ENCODE data around the gene GLIPR1L2.
A peak's percentile ranks its signal among the peaks of the same experiment; 100 is the strongest.
"Not testable (repeated sequence)": the region's sequence is repeated elsewhere in the genome, so short reads cannot be mapped to it uniquely, and the experiment has no call there.

GLIPR1L2 gene

DNA sequence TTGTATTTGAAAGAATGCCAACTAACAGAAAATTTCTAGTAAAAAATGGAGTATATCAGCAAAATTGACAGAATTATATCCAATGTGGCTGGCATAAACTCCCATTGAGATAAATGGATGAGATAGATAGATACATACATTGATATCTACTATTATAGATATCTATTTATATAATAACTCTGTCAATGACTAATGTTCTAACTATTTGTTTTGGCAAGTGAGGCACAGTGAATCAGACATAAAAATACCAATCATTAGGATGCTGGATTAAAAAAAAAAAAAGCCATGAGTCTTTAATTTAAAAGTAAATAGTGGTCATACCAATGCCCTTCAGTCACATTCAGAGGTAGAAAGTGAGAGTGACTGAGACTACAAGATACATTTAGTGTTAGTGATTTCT lies 56.0 kb downstream of the GLIPR1L2 start:
- no peak overlapping the region for H3K4me3 ChIP-seq (ENCODE audit: low read depth, low read length)
- peak; percentile 72 for DNase-seq (ENCODE audit: low read depth, low spot score)
- TF ChIP-seq, protein P1, sequence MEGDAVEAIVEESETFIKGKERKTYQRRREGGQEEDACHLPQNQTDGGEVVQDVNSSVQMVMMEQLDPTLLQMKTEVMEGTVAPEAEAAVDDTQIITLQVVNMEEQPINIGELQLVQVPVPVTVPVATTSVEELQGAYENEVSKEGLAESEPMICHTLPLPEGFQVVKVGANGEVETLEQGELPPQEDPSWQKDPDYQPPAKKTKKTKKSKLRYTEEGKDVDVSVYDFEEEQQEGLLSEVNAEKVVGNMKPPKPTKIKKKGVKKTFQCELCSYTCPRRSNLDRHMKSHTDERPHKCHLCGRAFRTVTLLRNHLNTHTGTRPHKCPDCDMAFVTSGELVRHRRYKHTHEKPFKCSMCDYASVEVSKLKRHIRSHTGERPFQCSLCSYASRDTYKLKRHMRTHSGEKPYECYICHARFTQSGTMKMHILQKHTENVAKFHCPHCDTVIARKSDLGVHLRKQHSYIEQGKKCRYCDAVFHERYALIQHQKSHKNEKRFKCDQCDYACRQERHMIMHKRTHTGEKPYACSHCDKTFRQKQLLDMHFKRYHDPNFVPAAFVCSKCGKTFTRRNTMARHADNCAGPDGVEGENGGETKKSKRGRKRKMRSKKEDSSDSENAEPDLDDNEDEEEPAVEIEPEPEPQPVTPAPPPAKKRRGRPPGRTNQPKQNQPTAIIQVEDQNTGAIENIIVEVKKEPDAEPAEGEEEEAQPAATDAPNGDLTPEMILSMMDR (IDR thresholded peaks at IDR 0.05; ENCODE audit: low read depth, low read length): no peak
- in situ Hi-C loops (cut with HindIII; ENCODE audit: low sequenced_read_pairs): no loop called here

DNA sequence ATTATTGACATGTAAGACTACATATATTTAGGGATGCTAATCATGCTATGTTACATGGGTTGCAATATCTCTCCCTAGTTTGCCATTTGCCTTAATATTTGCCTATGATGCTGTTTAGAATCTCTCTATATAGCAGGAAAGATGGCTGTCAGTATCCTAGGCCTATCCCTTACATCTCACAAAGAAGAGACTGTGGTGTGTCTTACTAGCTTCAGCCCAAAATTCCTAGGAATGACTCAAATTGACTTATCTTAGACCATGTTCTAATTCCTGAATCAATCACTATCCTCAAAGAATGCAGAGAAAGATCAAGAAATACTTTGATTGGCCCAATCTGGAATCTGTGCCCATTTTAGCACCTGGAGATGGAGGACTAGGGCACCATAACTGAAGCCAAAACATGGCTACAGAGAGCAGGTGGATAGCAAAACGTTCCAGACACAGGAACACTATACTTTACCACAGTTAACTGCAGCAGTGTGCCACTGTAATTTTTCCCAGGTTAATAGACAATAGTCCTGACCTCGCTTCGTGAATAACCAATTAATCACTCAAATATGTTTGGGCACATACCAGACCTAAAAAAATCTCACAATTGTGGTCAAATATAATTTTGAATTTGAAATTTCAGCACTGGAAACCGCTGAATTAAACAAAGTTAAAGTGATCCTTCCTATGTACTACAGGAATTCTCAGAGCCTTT lies 57.0 kb downstream of the GLIPR1L2 start:
- TF ChIP-seq, protein P1 (IDR thresholded peaks at IDR 0.05; ENCODE audit: low read depth, low read length): no peak
- DNase-seq (ENCODE audit: low read depth, low spot score): no peak
- in situ Hi-C loops (cut with HindIII; ENCODE audit: low sequenced_read_pairs): no loop called here
- H3K4me3 ChIP-seq (ENCODE audit: low read depth, low read length): no peak overlapping the region

DNA sequence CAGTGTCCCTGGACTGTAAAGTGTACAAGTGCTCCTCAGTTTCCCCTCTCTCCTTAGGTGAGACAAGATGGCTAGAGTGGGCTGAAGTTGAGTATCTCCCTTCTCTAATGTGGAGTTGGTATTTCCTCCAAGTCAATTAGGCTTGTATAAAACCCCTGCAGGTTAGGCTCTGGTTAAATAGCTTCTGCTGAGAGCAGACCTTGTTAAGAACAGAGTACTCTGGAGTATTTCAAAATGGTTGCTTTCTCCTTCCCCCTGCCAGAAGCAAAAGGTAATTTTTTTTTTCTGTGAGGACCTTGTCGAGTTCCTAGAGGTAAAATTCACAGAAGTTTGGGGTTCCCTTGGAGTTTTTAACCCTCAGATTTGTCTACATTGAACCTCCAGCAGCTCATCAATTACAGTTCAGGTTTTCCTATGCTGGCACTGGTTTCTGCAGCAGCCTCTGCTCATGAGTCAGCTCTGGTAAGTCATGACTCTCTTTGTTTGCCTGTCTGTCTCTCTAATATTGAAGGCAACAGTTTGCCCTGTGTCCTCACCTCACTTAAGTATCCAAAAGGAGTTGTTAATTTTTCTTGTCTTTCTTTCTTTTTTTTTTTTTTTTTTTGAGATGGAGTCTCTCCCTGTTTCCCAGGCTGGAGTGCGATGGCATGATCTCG lies 61.9 kb downstream of the GLIPR1L2 start:
- in situ Hi-C loops (cut with HindIII; ENCODE audit: low sequenced_read_pairs): no loop called here
- no peak overlapping the region for H3K4me3 ChIP-seq (ENCODE audit: low read depth, low read length)
- DNase-seq (ENCODE audit: low read depth, low spot score): peak; percentile 56
- TF ChIP-seq, protein P1 (IDR thresholded peaks at IDR 0.05; ENCODE audit: low read depth, low read length): no peak

DNA sequence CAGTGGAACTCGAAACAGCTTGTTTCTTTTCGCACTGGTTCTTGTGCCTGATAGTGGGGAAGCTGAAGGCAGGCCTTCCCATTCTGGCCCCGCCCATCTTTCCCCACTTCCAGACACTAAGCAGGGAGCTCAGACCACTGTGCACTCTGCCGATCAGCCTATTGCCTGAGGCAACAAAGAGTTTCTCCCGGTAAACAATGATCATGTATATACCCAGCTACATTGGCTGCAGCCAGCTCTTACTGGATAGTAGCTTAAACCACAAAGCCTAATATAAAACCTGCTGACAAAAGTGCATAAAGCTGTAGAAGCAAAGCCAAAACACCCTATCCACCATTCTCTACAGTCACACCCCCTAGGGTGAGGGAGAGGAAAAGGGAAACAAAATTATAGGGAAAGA lies 65.0 kb downstream of the GLIPR1L2 start:
- TF ChIP-seq, protein P1 (IDR thresholded peaks at IDR 0.05; ENCODE audit: low read depth, low read length): no peak
- H3K4me3 ChIP-seq (ENCODE audit: low read depth, low read length): no peak overlapping the region
- DNase-seq (ENCODE audit: low read depth, low spot score): no peak
- in situ Hi-C loops (cut with HindIII; ENCODE audit: low sequenced_read_pairs): no loop called here

DNA sequence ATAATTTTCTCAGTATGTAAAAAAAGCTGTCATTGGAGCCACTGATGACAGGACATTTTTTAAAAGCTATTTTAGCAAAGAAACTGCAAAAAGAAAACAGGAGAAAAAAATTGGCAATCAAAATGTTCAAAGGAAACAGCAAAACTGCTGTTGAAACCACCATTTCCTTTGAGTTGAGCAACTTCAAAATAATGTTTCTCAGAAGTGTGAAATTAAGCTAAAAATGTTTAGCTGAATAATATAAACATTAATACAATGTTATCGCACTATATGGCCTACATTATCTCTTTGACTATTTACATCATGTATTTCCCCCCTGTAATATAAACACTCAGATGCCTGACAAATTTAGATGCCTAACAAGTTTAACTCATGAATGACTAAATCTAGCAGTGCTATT lies 66.3 kb downstream of the GLIPR1L2 start:
- DNase-seq (ENCODE audit: low read depth, low spot score): no peak
- in situ Hi-C loops (cut with HindIII; ENCODE audit: low sequenced_read_pairs): no loop called here
- no peak overlapping the region for H3K4me3 ChIP-seq (ENCODE audit: low read depth, low read length)
- TF ChIP-seq, protein P1 (IDR thresholded peaks at IDR 0.05; ENCODE audit: low read depth, low read length): no peak

DNA sequence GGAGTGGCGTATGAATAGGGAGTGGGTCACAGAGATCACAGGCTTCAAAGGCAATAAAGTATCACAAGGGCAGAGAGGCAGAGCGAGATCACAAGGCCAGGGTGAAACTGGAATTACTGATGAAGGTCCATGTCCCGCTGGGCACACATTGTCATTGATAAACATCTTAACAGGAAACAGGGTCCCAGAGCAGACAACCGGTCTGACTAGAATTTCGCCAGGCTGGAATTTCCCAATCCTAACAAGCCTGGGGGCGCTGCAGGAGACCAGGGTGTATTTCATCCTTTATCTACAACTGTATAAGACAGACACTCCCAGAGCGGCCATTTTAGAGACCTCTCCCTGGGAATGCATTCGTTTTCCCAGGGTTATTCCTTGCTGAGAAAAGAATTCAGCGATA lies 67.0 kb downstream of the GLIPR1L2 start:
- DNase-seq (ENCODE audit: low read depth, low spot score); in situ Hi-C loops (cut with HindIII; ENCODE audit: low sequenced_read_pairs); H3K4me3 ChIP-seq (ENCODE audit: low read depth, low read length): not testable (repeated sequence)

DNA sequence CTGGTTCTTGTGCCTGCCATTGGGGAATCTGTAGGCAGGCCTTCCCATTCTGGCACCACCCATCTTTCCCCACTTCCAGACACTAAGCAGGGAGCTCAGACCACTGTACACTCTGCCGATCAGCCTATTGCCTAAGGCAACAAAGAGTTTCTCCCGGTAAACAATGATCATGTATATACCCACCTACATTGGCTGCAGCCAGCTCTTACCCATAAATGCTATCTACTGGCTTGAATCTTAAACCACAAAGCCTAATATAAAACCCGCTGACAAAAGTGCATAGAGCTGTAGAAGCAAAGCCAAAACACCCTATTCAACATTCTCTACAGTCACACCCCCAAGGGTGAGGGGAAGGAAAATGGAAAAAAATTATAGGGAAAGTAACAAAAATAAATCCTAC lies 68.9 kb downstream of the GLIPR1L2 start:
- H3K4me3 ChIP-seq (ENCODE audit: low read depth, low read length): no peak overlapping the region
- in situ Hi-C loops (cut with HindIII; ENCODE audit: low sequenced_read_pairs): no loop called here
- TF ChIP-seq, protein P1 (IDR thresholded peaks at IDR 0.05; ENCODE audit: low read depth, low read length): no peak
- no peak for DNase-seq (ENCODE audit: low read depth, low spot score)

All from astrocyte of the spinal cord (primary cell).